T-helper 2 cell treated with Interferon-gamma antibody and Interleukin-4, amounts not matched to agents 100 ng/mL and 5 ng/mL, for 36 hours (primary cell): ENCODE data around the gene DCBLD1. TPM values are rescaled to one million over a fixed set of nuclear protein-coding genes. Genes with fewer than 3 reads are reported as not detected.

Experiments
- intact Hi-C: fragments of 100-400 bp; cut with micrococcal nuclease; formaldehyde crosslinking; loops from one replicate; pipeline ENCODE4 v1.15.1; 2023
- total RNA-seq: library from RNA; stranded (reverse); gene quantifications from 2 replicates; pipeline ENCODE4 v1.2.3, GENCODE V29; 2022

DCBLD1 gene
- total RNA-seq, 1 donor from 2014 or later, result 5.3 TPM

- intact Hi-C loops, result no loop called here
Measured at GRCh38 chr6:117469356-117469755, 13.1 kb upstream of the DCBLD1 start.

GRCh38 chr6:117469791-117470190, 12.7 kb upstream of the DCBLD1 start:
- intact Hi-C loops, result no loop called here

- intact Hi-C loops, result no loop called here
Measured at GRCh38 chr6:117472667-117473066, 9.8 kb upstream of the DCBLD1 start.

GRCh38 chr6:117473401-117473800, 9.1 kb upstream of the DCBLD1 start:
- intact Hi-C loops, result no loop called here

- intact Hi-C loops, result loop anchor here (1.0 kb wide), 1 partner anchor 78 kb away; no protein-coding TSS in a partner anchor
Measured at GRCh38 chr6:117477988-117478852, 4.3 kb upstream of the DCBLD1 start.

- intact Hi-C loops, result loop anchor here (1.0 kb wide), 1 partner anchor 77 kb away; no protein-coding TSS in a partner anchor
Measured at GRCh38 chr6:117478853-117479231, 3.6 kb upstream of the DCBLD1 start.

GRCh38 chr6:117480651-117481050, 1.8 kb upstream of the DCBLD1 start:
- intact Hi-C loops, result no loop called here

GRCh38 chr6:117481278-117481925, 1.1 kb upstream of the DCBLD1 start:
- intact Hi-C loops, result no loop called here

GRCh38 chr6:117481926-117482239, 591 bp upstream of the DCBLD1 start:
- intact Hi-C loops, result loop anchor here (1.0 to 2.0 kb wide), 4 partner anchors 31 to 801 kb away; partner anchors contain the start of genes KPNA5 and NUS1

GRCh38 chr6:117483004-117483644, 650 bp downstream of the DCBLD1 start:
- intact Hi-C loops, result loop anchor here (1.0 to 2.0 kb wide), 3 partner anchors 32 to 802 kb away; partner anchors contain the start of genes GOPC and KPNA5

GRCh38 chr6:117483645-117484016, 1.2 kb downstream of the DCBLD1 start:
- intact Hi-C loops, result loop anchor here (1.0 to 2.0 kb wide), 3 partner anchors 33 to 803 kb away; partner anchors contain the start of genes GOPC and KPNA5

- intact Hi-C loops, result no loop called here
Measured at GRCh38 chr6:117484052-117484646, 1.7 kb downstream of the DCBLD1 start.

- intact Hi-C loops, result no loop called here
Measured at GRCh38 chr6:117485433-117485832, 3.0 kb downstream of the DCBLD1 start.

GRCh38 chr6:117487821-117488220, 5.3 kb downstream of the DCBLD1 start:
- intact Hi-C loops, result no loop called here

- intact Hi-C loops, result no loop called here
Measured at GRCh38 chr6:117489003-117489402, 6.5 kb downstream of the DCBLD1 start.

- intact Hi-C loops, result no loop called here
Measured at GRCh38 chr6:117491916-117492315, 9.4 kb downstream of the DCBLD1 start.

GRCh38 chr6:117493470-117493869, 11.0 kb downstream of the DCBLD1 start:
- intact Hi-C loops, result no loop called here

- intact Hi-C loops, result no loop called here
Measured at GRCh38 chr6:117494283-117494682, 11.8 kb downstream of the DCBLD1 start.

- intact Hi-C loops, result no loop called here
Measured at GRCh38 chr6:117494694-117495318, 12.3 kb downstream of the DCBLD1 start.

GRCh38 chr6:117495425-117495824, 13.0 kb downstream of the DCBLD1 start:
- intact Hi-C loops, result no loop called here

- intact Hi-C loops, result no loop called here
Measured at GRCh38 chr6:117495869-117496268, 13.4 kb downstream of the DCBLD1 start.
